ENCODE results near the gene RADX.
"Not testable (repeated sequence)": the region's sequence is repeated elsewhere in the genome, so short reads cannot be mapped to it uniquely, and the experiment has no call there.

The RADX gene
- total RNA-seq, result 15.1 to 39.6 (median 20.8) reads per million in 3 experiments

- peak; percentile 89 for DNase-seq
These were observed at the start of gene RADX for GRCh38 chrX:106611679-106612392. RADX (plus strand) TSS chrX:106611978; CDS start chrX:106612081, 103 bp downstream.

GRCh38 chrX:106564986-106565385 is 46.8 kb upstream of the RADX start:
- DNase-seq, result no peak

- DNase-seq, result no peak
These were observed 45.4 kb upstream of the RADX start for GRCh38 chrX:106566362-106566761.

GRCh38 chrX:106581856-106582255 is 29.9 kb upstream of the RADX start:
- no peak for DNase-seq

GRCh38 chrX:106585478-106585877 is 26.3 kb upstream of the RADX start:
- DNase-seq, result no peak

- DNase-seq, result no peak
These were observed 23.0 kb upstream of the RADX start for GRCh38 chrX:106588801-106589200.

GRCh38 chrX:106599411-106599810 is 12.4 kb upstream of the RADX start:
- DNase-seq, result no peak

- DNase-seq, result no peak
These were observed 5.2 kb upstream of the RADX start for GRCh38 chrX:106606571-106606970.

- DNase-seq, result peak; percentile 67
These were observed 3.8 kb upstream of the RADX start for GRCh38 chrX:106608016-106608415.

- no peak for DNase-seq
These were observed 480 bp upstream of the RADX start for GRCh38 chrX:106611317-106611678.

GRCh38 chrX:106612393-106612763 is 600 bp downstream of the RADX start:
- DNase-seq, result no peak

GRCh38 chrX:106613277-106613676 is 1.5 kb downstream of the RADX start:
- no peak for DNase-seq

- DNase-seq, result no peak
These were observed 3.3 kb downstream of the RADX start for GRCh38 chrX:106615041-106615440.

- no peak for DNase-seq
These were observed 8.0 kb downstream of the RADX start for GRCh38 chrX:106619797-106620196.

GRCh38 chrX:106621836-106622235 is 10.1 kb downstream of the RADX start:
- no peak for DNase-seq

GRCh38 chrX:106626789-106627188 is 15.0 kb downstream of the RADX start:
- no peak for DNase-seq

GRCh38 chrX:106631615-106632014 is 19.8 kb downstream of the RADX start:
- no peak for DNase-seq

- DNase-seq, result no peak
These were observed 38.0 kb downstream of the RADX start for GRCh38 chrX:106649523-106650428.

- not testable (repeated sequence) for DNase-seq
These were observed 41.8 kb downstream of the RADX start for GRCh38 chrX:106653625-106654024.

- no peak for DNase-seq
These were observed 58.9 kb downstream of the RADX start for GRCh38 chrX:106670631-106671030.

GRCh38 chrX:106672527-106672926 is 60.7 kb downstream of the RADX start:
- DNase-seq, result no peak

GRCh38 chrX:106680716-106681115 is 68.9 kb downstream of the RADX start:
- no peak for DNase-seq

GRCh38 chrX:106684207-106684606 is 72.4 kb downstream of the RADX start:
- DNase-seq, result no peak

- no peak for DNase-seq
These were observed 80.8 kb downstream of the RADX start for GRCh38 chrX:106692425-106693065.
